Measurements from ENCODE around the gene ZNF277.
"Not testable (repeated sequence)": the region's sequence is repeated elsewhere in the genome, so short reads cannot be mapped to it uniquely, and the experiment has no call there.

ZNF277 gene

DNA sequence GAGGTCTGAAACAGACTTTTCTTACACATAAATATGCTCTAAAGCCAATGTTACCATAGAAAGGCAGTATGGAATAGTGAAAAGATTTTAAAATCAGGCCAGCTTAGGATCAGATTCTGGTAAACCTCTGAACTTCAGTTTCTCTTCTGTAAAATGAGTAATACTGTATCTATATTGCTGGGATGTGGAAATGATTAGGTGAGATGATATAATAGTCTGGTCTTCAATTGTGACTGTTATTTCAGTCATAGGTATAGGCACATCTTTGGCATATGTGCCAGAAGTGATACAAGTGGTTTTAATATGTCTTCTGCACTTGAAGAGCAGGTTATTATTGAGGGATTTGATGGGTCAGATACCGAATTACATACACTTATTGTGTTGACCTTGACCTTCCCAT, 7.2 kb downstream of the ZNF277 start:
- DNase-seq = no peak

DNA sequence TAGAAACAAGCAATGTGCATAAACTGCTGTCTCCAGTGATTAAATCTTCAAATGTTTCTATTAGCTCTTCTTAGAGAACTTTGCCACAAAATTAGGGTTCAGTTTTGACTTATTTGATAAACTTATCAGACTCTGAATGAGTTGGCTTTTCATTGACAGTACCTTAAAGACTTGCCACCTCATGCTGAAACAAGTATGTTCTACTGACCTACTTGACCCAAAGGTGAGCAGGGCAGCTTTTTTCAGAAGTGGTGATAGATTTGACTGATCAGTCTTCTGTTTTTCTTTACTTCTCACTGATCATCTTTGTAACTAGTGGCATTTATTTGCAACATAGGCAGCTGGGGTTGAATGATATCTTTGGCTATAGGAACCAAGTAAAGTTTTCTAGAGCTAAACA, 7.8 kb downstream of the ZNF277 start:
- no peak for DNase-seq

DNA sequence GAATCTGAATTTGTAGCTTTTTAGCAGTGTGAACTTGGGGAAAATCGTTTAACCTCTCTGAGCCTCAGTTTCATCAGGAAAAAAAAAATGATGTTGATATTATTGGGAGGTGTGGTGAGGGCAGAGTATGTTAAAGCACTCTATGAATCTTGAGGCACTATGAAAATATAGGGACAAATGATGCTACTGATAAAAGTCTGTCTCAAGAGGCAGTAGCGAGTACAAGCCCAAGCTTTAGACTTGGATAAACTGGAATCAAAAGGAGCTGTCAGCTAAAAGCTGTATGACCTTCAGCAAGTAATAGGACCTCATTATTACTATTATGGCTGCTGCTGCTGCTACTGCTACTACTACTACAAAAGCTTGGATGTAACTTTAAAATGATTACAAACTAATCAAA, 8.4 kb downstream of the ZNF277 start:
- DNase-seq = no peak

DNA sequence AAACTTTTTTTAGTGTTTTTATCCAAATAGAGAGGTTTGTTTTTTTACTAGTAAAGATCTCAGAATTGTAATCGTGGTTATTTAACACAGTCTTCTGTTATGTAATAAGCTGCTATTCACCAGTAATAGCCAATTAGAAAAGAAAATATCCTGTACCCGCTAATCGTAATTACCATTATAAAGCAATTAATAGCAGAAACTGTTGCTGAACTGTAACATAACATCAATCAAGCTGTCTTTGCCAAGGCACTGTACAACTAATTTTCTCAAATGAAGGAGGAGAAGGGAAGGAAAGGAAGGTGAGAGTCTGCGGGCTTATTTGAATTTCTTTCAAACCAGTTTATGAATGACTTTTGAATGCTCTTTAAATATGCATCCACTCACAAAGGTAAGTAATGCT, 9.3 kb downstream of the ZNF277 start:
- no peak for DNase-seq

DNA sequence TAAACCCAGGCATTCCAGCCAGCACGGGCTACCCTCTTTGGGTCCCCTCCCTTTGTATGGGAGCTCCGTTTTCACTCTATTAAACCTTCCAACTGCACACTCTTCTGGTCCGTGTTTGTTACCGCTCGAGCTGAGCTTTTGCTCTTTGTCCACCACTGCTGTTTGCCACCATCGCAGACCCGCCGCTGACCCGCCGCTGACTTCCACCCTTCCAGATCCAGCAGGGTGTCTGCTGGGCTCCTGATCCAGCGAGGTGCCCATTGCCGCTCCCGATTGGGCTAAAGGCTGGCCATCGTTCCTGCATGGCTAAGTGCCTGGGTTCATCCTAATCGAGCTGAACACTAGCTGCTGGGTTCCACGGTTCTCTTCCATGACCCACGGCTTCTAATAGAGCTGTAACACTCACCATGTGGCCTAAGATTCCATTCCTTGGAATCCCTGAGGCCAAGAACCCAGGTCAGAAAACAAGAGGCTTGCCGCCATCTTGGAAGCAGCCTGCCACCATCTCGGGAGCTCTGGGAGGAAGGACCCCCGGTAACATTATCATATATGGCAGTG, 14.5 kb downstream of the ZNF277 start:
- no peak for DNase-seq

DNA sequence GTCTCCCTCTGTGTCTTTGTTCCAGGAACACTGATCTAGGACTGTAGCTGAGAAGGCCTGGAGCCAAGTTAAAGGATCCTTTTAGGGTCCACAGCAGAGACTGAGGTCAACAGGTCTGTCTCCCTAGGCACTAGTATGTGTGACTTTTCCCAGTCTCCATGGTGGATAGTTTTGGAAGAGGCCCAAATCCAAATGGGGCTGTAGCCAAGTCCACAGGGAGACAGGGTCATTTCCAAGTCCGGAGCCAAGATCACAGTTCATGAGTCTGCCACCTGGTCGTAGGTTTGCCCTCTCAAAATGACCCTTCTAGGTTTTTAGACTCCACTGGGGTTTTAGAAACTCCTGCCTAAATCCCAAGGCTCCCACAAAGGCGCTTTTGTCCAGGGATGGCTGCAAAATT, 16.8 kb downstream of the ZNF277 start:
- no peak for DNase-seq

DNA sequence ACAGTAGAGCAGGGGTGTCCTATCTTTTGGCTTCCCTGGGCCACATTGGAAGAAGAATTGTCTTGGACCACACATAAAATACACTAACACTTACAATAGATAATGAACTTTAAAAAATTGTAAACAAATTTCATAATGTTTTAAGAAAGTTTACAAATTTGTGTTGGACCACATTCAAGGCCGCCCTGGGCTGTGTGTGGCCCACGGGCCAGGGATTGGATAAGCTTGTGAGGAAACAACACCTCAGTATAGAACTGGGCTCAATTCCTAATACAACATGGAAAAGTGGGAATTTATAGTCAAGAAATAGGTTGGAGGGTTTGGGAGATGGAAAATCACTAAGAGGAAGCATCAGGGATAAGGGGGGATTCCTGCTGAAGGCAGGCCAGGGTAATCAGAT, 17.7 kb downstream of the ZNF277 start:
- DNase-seq = no peak

DNA sequence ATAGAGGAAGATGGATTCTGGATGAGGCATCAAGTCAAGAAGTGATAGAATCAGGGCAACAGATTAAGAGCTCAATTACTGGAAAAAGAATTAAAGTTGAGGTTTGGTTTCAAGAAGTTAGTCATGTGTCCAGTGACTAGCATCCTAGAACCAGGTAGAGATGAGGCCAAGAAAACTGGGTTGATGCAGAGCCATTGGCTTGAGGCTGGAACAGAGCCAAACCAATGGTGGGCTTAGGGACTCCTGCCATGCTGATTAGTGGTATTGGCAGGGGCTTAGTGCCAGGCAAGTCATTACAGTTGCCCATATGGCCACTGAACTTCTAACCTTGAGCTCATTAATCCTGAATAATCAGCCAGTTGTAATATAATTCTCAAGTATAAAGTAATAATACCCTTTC, 18.5 kb downstream of the ZNF277 start:
- DNase-seq = no peak

DNA sequence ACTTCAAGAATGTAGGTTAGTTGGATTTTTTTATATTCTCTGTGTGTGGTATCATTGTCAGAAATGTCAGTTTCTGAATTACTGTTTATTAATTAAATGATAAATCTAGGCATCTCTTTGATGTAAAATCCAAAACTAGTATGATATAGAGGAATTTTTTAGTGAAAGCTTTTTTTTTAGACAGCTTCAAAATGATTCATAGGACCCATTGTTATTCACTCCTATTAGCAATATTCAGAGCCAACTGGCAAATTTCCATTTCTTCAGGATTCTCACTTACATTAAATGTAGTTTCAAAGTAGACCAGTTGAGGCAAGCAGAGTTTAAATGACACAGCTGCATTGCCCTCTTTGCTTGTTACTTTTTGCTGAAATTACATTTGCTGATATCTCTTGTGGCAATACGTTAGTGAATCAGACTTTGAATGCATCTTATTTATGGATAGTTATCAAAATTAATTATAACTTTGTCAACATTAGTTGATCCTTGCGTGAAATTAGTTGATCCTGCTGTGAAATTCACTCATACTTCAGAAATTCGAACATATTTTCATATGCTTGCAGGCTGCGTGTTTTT, 20.3 kb downstream of the ZNF277 start:
- no peak for DNase-seq

DNA sequence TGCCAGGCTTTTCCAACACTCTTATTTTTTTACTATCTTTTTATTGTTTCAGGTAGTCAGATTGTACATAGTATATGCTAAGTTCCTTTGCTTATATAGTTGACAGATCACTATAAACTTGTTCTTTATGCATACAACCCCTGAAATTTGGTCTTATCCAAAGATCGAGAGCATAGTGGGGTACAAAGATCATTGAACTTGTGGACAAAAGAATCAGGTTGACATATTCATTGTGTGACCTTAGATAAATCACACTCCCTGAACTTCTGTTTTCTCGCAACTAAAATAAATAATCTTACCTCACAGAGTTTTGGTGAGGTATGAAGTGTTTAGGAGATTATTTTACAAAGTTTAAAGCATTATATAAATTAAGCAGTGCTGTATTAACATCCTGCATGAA, 22.1 kb downstream of the ZNF277 start:
- DNase-seq = no peak

DNA sequence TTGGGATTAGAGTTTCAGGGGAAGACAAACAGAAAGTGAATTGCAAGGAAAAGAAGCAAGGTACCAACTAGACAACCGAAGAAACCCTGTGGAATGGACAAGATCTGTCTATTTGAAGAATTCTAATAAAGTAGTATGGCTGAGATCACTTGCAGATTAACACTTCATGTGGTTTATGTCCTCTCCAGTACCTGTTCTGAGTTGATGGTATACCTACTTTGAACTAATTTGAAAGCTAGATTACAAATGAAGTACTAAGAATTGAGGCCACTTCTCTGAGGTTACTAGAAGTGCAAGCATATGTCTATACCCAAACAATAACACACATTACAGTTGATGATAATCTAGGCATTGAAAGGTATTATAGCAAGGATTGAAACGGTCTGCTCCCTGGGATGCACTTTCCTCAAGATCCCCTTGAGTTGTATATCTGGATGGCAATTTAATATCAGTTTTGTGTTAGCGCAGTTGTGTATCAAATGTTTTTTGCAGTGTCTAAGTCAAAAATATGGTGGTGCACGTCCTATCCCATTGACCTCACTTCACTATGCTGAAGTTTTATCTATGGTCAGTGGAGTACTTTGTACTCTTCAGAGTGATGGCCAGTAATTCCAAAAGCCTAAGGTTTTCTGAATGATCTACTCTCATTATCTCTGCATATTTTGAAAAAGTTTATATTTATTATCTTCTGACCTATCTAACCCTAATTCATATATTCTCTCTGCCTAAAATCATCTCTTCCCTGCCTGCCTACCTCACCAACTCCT, 25.9 kb downstream of the ZNF277 start:
- DNase-seq = no peak

DNA sequence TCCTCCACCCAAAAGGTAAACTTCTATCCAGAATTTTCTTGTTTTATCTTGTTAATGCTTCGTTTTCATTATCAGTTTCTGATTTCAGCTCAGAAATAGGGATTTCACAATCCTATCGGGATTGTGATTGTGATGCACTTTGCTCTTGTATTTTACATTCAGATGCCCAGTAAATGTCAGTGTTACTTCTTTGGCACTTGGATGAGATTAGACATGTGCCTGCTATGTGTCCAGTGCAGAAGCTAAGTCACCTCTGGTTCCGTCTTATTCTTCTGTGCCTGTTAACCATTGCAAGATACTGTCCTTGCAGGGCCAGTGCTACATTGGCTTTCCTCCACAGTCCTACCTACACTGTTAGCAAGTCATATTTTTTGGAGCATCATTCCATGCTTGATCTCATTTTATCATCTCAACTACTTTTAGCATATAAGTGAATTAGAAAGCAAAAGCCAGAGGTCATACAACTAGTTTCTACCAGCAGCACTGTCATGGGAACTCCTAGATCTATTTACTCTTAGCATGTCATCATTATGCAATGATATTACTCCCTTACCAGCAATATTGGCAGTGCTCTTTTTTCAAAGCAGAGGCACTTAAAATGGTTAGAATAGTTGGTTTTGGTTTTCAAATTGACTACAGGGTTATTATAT, 26.7 kb downstream of the ZNF277 start:
- DNase-seq = no peak

DNA sequence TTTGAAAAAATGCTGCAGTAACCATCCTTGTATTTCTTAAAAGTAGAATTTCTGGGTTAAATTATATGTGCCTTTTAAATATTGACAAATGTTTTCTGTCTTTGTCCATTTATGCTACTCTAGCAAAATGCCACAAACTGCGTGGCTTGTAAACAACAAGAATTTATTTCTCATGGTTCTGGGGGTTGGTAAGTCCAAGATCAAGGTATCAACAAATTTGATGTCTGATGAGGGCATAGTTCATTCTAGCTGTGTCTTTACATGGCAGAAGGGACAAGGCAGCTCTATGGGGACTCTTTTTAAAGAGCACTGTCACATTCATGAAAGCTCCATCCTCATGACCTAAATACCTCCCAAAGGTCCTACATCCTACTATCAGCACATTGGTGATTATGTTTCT, 27.7 kb downstream of the ZNF277 start:
- no peak for DNase-seq

DNA sequence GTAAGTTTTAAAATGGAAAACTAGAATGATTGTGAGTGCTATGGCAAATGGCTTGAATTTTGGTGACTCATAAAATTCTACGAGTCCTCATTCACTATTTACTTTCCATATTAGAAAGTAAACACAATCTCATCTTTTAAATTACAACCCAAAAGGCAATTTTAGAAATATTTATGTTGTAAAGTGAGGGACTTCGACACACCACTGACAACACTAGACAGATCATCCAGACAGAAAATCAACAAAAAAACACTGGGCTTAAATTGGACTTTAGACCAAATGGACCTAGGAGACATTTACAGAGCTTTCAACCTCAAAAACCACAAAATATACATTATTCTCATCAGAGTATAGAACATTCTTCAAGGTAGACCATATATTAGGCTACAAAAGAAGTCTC, 30.1 kb downstream of the ZNF277 start:
- no peak for DNase-seq

DNA sequence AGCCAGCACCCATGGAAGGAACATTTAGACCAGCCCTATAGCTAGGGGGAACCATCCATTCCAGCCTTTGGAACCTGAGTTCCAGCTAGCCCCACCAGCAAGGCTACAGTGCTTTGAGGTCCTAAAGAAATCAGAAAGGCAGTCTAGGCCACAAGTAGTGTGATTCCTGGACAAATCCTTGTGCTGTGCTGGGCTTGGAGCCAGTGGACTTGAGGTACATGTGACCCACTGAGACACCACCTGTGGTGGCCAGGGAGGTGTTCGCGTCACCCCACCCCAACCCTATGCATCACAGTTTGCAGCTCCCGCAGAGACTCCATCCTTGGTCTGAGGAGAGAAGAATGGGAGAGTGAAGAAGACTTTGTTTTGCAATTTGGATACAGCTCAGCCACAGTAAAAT, 31.8 kb downstream of the ZNF277 start:
- DNase-seq = no peak

DNA sequence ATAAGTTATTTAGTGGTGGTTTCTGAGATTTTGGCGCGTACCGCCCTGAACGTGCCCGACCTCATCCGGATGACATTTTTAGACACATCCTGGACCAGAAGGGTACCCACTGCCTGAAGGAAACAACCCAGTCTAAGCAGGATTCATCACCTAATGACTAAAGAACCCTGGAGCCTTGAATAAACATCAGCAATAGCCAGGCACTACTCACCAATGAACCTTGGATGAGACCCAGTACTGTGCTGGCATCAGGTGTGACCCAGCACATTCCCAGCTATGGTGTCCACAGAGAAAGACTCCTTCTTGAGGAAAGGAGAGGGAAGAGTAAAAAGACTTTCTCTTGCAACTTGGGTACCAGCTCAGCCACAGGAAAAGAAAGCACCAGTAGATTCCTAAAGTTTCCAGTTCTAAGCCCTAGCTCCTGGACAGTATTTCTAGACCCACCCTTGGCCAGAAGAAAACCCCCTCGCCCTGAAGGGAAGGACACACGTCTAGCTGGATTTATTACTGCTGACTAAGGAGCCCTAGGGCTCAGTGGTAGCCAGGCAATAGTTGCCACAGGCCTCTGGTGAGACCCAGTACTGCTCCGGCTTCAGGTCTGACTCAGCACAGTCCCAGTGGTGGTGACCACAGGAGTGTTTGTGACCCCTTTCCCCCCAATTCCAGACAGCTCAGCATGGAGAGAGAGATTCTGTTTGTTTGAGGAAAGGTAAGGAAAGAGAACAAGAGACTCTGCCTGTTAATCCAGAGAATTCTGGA, 32.5 kb downstream of the ZNF277 start:
- no peak for DNase-seq

DNA sequence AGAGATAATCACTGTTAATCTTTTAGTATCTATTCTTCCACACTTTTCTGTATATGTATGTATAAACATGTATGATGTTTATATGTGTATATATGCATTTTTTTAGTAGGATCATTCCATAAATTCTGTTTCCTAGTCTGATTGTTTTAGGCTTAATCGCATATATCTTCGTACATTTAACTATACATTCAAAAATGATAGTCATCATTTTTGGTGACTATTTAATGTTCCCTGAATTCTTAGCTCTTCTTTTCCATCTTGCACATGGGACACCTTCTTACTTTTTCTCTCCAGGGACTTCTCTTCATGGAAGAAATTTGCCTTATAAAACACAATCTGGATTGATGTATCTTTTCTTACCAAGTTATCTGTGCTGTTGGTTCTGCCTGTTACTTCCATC, 42.1 kb downstream of the ZNF277 start:
- DNase-seq = no peak

DNA sequence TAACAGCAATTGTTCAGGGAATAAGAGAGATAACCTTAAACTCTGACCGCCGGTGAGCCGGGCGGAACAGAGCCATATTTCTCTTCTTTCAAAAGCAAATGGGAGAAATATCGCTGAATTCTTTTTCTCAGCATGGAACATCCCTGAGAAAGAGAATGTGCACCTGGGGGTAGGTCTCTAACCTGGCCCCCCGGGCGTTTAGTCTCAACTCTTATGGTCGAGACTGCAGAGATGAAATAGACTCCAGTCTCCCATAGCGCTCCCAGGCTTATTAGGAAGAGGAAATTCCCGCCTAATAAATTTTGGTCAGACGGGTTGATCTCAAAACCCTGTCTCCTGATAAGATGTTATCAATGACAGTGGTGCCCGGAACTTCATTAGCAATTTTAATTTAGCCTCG, 43.5 kb downstream of the ZNF277 start:
- DNase-seq = not testable (repeated sequence)

DNA sequence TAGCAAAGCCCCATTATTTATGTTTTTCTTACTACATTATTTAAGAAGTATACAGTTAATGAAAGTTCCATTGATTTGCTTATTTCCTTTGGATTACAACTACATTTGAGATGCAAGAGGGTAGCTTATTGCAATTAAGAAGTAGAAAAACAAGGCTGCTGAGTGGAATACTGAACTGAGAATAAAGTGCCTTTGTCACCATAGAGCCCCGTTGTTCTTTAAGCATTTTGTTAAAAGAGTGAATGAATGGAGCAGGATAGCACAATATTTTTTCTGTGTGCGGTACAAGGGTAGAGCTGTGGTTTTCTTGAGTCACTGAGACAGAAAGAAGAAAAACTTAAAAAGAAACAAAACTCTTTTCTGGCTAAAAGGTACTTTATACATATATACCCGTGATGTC, 45.6 kb downstream of the ZNF277 start:
- DNase-seq = no peak

DNA sequence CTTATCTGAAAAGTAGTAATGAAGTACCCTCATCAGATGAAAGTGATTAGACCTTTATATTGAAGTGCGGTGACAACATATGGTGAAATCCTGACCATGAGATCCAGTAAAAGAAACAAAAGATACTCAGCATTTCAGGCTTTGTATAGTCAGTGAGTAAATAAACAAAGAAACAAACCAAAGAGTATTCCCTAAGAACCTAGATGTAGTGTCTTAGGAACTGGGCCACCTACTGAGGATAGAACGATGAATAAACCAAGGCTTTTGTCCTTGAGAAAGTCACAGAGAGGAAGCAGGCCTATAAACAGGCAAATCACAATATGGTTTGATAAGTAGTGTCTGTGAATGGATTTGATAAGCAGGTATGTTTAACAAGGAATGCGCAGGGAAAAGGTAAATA, 46.2 kb downstream of the ZNF277 start:
- DNase-seq = no peak

DNA sequence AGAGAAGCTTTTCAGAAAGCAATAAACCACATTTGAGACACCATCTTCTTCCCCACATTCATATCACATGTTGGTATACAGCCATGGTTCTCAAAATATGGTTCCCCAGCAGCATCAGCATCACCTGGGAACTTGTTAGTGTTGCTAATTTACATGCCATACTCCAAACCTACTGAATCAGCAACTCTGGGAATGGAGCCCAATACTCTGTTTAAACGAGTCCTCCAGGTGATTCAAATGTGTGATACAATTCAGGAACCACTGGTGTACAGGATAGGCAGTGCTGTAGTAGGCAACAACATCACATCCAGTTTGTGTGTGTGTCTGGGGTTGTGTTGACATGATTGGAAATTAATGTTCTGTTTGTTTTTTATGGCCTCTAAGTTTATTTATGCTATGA, 47.7 kb downstream of the ZNF277 start:
- no peak for DNase-seq

DNA sequence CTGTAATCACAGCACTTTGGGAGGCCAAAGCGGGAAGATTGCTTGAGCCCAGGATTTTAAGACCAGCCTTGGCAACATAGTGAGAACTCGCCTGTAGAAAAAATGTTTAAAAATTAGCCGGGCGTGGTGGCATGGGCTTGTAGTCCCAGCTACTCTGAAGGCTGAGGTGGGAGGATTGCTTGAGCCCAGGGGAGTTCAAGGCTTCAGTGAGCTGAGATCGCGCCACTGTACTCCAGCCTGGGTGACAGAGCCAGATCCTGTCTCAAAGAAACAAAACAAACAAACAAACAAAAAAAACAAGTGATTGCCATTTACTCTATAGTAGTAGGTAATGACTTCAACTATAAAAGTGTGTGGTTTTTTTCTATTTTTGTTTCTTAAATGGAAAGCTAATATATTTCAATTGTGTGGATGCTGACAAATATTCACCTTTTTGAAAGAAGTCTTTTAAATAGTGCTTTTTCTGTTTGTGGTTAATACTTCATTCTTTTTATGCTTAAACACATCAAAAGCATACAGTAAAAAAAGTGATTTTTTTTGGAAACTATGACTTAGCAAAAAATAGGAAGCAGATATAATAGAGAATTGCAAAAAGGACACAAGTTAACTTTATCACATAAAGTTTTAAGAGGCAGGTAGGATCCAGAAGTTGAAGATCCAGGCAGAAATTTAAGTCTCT, 48.4 kb downstream of the ZNF277 start:
- DNase-seq = no peak

DNA sequence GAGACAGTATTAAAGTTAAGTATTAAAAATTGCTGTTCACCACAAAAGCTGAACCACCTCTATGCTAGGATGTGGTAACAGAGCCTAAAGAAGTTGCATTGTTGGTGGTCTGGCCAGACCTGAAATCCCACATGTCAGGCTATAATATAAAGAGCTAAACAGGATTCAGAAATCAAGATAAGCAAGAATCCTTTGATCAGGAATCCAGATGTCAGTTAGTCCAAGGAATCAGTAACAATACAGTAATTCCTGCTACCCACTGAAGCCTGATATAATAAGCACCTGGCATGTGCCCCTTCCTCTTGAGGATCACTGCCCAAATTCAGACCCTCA, 48.9 kb downstream of the ZNF277 start:
- no peak for DNase-seq
